ENCODE results near the gene SERINC3.
"Not testable (repeated sequence)": the region's sequence is repeated elsewhere in the genome, so short reads cannot be mapped to it uniquely, and the experiment has no call there.

The SERINC3 gene

GRCh38 chr20:44489931-44490330 is 31.9 kb downstream of the SERINC3 start:
- no peak for DNase-seq

GRCh38 chr20:44489223-44489622 is 32.6 kb downstream of the SERINC3 start:
- DNase-seq: no peak

DNA sequence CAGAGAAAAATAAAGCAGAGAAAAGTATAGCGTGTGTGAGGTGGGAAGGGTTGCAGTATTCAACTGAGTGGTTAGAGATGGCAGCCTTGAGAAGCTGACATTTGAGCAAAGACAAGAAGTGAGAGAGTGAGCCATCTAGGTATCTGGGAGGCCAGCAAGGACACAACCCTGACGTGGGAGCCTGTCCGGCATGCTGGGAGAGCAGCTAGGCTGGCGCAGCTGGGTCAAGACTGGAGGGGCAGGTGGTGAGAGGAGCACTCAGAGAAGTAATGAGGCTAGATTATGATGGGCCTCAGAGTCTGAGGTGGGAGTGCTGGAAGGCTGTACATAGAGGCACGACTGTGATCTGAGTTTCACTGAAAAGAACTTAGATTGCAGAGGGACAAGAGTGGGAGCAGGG is 33.3 kb downstream of the SERINC3 start:
- DNase-seq: no peak

DNA sequence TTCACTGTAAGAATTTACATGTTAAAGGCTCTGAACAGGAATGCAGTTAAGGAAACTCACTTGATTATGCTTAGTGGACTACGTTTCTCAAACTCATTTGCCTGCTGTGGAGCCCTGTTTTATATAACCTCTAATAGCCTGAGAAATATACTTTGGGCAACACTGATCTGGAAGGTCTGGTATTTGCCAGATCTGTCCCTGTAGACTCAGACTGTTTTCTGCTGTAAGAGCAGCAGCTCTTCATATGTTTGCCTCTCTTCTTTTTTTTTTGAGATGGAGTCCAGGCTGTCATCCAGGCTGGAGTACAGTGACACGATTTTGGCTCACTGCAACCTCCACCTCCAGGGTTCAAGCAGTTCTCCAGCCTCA is 36.1 kb downstream of the SERINC3 start:
- no peak for DNase-seq

- no peak for DNase-seq
These were observed 36.6 kb downstream of the SERINC3 start for GRCh38 chr20:44485078-44485829.

- DNase-seq: no peak
These were observed 38.8 kb downstream of the SERINC3 start for GRCh38 chr20:44483112-44483511.

DNA sequence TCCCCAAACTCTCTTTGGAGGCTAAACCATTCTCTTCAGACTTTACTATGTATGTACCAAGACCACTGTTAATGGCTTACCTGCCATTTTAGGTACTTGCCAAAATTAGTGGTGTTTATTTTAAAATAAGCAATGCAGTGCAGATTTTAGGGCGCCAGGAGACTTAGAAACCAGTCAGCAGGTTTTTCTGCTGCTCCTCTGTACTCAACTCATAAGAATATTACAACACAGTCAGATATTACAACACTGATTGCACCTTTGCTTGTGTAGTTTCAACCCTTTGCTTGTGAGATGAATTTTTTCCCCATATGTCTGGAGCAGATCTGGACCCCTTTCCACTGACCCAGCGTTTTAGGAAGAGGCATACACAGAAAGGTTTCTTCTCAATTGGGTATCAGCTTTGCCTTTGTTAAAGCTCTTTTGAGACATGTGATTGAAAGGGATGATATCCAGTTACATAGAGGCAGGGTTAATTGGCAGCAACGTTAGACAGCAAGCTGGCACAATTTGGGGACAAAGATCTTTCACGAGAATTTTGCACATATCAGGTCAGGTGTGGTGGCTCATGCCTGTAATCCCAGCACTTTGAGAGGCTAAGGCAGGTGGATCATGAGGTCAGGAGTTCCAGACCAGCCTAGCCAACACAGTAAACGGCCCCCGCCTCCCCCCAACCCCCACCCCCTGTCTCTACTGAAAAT is 40.0 kb downstream of the SERINC3 start:
- no peak for DNase-seq

- DNase-seq: no peak
These were observed 41.8 kb downstream of the SERINC3 start for GRCh38 chr20:44480097-44480496.

- no peak for DNase-seq
These were observed 42.2 kb downstream of the SERINC3 start for GRCh38 chr20:44479643-44480042.

- DNase-seq: no peak
These were observed 43.7 kb downstream of the SERINC3 start for GRCh38 chr20:44478206-44478605.

- DNase-seq: no peak
These were observed 44.7 kb downstream of the SERINC3 start for GRCh38 chr20:44477151-44477550.

- DNase-seq: peak; percentile 82
These were observed 45.9 kb downstream of the SERINC3 start, which contains the start of gene TTPAL for GRCh38 chr20:44475694-44476560. Gene TTPAL, plus strand, starts transcription at chr20:44475874. Its CDS starts 4,126 bp downstream, at chr20:44480000.

DNA sequence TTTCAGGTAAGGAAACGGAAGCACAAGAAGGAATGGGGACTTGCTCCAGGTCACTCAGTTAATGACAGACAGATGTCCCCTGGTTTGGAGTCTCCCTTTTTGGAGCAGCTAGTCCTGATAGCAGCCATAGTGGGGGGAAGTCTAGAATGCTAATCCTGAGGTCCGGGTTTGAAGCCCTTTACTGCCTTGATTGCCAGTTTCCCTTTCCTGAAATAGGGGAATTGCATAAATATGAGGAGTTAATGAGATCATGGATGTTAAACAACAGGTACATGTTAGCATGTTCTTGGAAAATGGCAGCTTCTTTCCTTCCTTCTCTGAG is 46.5 kb downstream of the SERINC3 start:
- no peak for DNase-seq

DNA sequence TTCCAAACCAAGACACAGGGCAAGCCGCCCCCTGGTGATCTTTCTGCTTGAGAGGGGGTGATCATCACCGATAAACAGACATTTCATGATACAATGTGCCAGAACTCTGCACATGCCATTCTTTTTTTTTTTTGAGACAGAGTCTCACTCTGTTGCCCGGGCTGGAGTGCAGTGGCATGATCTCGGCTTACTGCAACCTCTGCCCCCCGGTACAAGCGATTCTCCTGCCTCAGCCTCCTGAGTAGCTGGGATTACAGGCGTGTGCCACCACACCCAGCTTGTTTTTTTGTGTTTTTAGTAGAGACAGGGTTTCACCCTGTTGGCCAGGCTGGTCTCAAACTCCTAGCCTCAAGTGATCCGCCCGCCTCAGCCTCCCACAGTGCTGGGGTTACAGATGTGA is 49.6 kb downstream of the SERINC3 start:
- DNase-seq: not testable (repeated sequence)

- no peak for DNase-seq
These were observed 50.4 kb downstream of the SERINC3 start for GRCh38 chr20:44471481-44471882.

DNA sequence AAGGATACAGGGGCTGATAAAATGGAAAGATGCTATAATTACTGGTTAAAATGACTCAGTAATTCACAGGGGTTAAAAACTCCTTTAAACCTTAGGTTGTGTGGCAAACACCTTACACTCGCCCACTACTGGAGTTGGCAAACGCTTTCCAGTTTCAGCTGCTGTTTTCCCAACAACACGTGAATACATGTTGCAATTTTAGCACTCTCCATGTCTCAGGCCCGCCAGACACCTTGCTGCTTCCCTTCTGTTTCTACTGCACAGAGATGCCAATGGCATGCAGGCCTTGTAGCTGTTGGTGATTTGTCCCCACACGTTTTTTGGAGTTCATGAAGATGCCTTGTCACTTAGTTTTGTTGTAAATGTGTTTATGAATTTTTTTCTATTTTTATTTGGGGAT is 51.5 kb downstream of the SERINC3 start:
- no peak for DNase-seq

DNA sequence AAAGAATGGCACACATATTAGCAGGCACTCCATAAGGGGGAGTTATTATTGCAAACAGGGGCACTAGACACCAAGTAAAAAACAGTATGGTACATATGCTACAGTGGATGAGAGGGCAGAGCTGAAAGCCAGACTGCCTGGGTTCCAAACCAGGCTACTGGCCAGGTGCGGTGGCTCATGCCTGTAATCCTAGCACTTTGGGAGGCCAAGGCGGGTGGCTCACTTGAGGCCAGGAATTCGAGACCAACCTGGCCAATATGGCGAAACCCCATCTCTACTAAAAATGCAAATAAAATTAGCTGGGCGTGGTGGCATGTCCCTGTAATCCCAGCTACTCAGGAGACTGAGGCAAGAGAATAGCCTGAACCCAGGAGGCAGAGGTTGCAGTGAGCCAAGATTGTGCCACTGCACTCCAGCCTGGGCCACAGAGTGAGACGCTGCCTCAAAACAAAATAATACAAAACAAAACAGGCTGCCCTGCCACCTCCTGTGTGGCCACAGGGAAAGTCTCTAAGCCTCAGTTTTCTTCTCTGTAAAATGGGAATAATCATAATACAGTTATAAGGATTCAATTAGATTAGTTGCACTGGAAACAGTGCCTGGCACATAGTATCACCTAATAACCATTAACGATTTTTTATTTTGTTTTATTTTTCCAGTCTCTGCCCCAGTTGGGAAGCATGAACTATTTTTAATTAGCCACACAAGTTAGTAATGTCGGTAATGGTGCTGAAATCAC is 53.7 kb downstream of the SERINC3 start:
- no peak for DNase-seq

GRCh38 chr20:44467289-44467883 is 54.5 kb downstream of the SERINC3 start:
- no peak for DNase-seq

- DNase-seq: no peak
These were observed 56.8 kb downstream of the SERINC3 start for GRCh38 chr20:44465001-44465560.

DNA sequence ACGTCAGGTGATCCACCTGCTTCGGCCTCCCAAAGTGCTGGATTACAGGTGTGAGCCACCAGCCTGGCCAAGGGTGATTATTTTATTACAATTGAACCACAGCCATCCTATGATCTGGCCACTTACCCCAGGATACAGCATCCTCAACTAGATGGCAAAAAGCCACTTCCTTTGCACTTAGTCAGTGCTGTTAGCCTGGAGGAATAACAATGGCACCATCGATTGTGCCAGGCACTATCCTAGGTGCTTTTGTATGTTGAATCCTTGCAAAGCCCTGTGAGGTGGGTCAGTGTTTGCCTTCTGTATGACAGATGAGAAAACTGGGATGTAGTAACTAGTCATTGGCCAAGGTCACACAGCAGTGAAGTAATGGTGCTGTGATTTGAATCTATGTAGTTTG is 57.4 kb downstream of the SERINC3 start:
- no peak for DNase-seq

DNA sequence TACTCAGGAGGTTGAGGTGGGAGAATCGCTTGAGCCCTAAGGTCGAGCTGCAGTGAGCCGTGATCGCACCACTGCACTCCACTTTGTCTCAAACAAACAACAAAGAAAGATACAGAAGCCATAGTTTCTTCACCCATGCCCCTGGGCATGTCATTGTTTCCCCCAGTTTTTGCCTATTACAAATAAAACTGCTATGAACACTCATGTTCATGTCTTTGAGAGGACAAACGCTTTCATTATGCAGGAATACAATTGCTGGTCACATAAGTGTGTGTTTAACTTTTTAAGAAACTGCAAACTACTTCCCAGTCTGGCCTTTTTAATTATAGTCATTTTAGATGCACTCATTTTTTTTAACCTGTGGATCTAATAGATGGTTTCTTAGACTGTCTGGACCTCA is 58.4 kb downstream of the SERINC3 start:
- no peak for DNase-seq

GRCh38 chr20:44461803-44462174 is 60.1 kb downstream of the SERINC3 start:
- DNase-seq: no peak

Measured in effector CD4-positive, alpha-beta T cell (primary cell).